ENCODE data around the gene SNX32. TPM values are rescaled to one million over a fixed set of nuclear protein-coding genes. Genes with fewer than 3 reads are reported as not detected.
"Not testable (repeated sequence)": the region's sequence is repeated elsewhere in the genome, so short reads cannot be mapped to it uniquely, and the experiment has no call there.

The SNX32 gene
- total and polyA plus RNA-seq, 9 of the 15 experiments (the other 6 are each of a cell fraction or from before 2014, with no cell fraction given), result 0.03 TPM; not detected in 7

DNA sequence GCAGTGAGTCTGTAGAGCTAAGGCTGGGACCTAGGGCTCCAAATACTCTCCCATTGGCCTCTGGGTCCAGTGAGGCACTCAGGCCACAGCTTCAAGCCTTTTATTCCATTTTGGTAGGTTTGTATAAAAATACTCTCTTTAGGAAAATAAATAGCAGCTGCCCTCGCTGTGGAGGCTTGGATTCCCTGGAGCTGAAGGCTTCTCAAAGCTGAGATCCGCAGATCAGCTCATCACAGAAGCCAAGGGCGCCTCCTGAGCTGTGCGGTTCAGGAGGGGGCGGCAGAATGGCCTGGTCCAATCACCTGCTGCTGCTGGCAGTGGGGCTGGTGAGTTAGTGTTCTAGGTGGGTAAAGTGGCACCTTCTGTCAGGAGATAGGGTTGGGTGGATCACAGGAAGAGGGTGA, 58.4 kb downstream of the SNX32 start:
- H2AFZ ChIP-seq (ENCODE audit: low read depth, low read length); CTCF ChIA-PET (ENCODE audit: low intra/inter-chr PET ratio); FAIRE-seq; H3K27me3 ChIP-seq (ENCODE audit: control insufficient read depth in 2 of 2, insufficient read depth in 2 of 2, low read length in 2 of 2); BruUV-seq (replicated peaks); H3K9me3 ChIP-seq (replicated peaks; ENCODE audit: control insufficient read depth, insufficient read depth, low read depth, low read length); DNase-seq (ENCODE audit: extremely low read depth in 1 of 4, low spot score in 3 of 4); intact Hi-C loops (cut with micrococcal nuclease); in situ Hi-C loops (cut with MboI); H3K9me1 ChIP-seq (ENCODE audit: control insufficient read depth, insufficient read depth, low read length): not testable (repeated sequence)
- POLR2A ChIA-PET, result interaction anchor here (0.6 to 10.0 kb wide), 15 partner anchors 8 to 1324 kb away, joined by 3 to 136 read pairs (median 4); partner anchors contain the start of genes CFL1, FOSL1 and MUS81
- TF ChIP-seq ETV5 (CRISPR knock-in tag; IDR thresholded peaks at IDR 0.05; ENCODE audit: low read depth) (0 out of 2 replicates have a peak, but pooled peaks have one; percentile 3), EGR1 (conservative IDR thresholded peaks at IDR 0.05) (0 out of 2 replicates have a peak, but pooled peaks have one; percentile 22), POLR2A (conservative IDR thresholded peaks at IDR 0.05) (peak; percentile 26), SIN3A (IDR thresholded peaks at IDR 0.05; ENCODE audit: borderline replicate concordance in 2 of 2, control insufficient read depth in 1 of 2, low read depth in 2 of 2, low read length in 2 of 2) (0 out of 4 replicates have a peak, but pooled peaks of 1 of the 2 experiments have one; percentile 13), NFYB (IDR thresholded peaks at IDR 0.05; ENCODE audit: extremely low read depth, insufficient read length) (peak; percentile 5), ZBTB43 (CRISPR knock-in tag; IDR thresholded peaks at IDR 0.05) (peak; percentile 15; the same call in 1 of the 2 replicates), ZNF780A (CRISPR knock-in tag; IDR thresholded peaks at IDR 0.05) (0 out of 2 replicates have a peak, but pooled peaks have one; percentile 15), NBN (IDR thresholded peaks at IDR 0.05; ENCODE audit: low read depth) (0 out of 2 replicates have a peak, but pooled peaks have one; percentile 3), CHD1 (IDR thresholded peaks at IDR 0.05; ENCODE audit: low read length) (peak; percentile 1), THRB (CRISPR knock-in tag; conservative IDR thresholded peaks at IDR 0.05) (peak; percentile 43; the same call in 1 of the 2 replicates)
- TF ChIP-seq, protein P1, sequence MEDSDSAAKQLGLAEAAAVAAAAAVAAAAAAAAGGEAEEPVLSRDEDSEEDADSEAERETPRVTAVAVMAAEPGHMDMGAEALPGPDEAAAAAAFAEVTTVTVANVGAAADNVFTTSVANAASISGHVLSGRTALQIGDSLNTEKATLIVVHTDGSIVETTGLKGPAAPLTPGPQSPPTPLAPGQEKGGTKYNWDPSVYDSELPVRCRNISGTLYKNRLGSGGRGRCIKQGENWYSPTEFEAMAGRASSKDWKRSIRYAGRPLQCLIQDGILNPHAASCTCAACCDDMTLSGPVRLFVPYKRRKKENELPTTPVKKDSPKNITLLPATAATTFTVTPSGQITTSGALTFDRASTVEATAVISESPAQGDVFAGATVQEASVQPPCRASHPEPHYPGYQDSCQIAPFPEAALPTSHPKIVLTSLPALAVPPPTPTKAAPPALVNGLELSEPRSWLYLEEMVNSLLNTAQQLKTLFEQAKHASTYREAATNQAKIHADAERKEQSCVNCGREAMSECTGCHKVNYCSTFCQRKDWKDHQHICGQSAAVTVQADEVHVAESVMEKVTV (CRISPR knock-in tag; IDR thresholded peaks at IDR 0.05), result 0 out of 2 replicates have a peak, but pooled peaks have one; percentile 1
- TF ChIP-seq, protein P2, sequence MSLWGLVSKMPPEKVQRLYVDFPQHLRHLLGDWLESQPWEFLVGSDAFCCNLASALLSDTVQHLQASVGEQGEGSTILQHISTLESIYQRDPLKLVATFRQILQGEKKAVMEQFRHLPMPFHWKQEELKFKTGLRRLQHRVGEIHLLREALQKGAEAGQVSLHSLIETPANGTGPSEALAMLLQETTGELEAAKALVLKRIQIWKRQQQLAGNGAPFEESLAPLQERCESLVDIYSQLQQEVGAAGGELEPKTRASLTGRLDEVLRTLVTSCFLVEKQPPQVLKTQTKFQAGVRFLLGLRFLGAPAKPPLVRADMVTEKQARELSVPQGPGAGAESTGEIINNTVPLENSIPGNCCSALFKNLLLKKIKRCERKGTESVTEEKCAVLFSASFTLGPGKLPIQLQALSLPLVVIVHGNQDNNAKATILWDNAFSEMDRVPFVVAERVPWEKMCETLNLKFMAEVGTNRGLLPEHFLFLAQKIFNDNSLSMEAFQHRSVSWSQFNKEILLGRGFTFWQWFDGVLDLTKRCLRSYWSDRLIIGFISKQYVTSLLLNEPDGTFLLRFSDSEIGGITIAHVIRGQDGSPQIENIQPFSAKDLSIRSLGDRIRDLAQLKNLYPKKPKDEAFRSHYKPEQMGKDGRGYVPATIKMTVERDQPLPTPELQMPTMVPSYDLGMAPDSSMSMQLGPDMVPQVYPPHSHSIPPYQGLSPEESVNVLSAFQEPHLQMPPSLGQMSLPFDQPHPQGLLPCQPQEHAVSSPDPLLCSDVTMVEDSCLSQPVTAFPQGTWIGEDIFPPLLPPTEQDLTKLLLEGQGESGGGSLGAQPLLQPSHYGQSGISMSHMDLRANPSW (CRISPR knock-in tag; IDR thresholded peaks at IDR 0.05), result 0 out of 2 replicates have a peak, but pooled peaks have one; percentile 18
- peak; percentile 12 for ATAC-seq
- peak overlapping the region; percentile 89 for H3K4me2 ChIP-seq (ENCODE audit: insufficient read depth, low read length)
- H3K9ac ChIP-seq (ENCODE audit: insufficient read depth in 1 of 2, low read depth in 2 of 2, low read length in 2 of 2), result peak overlapping the region; percentile 80 to 98
- H3K36me3 ChIP-seq (ENCODE audit: control insufficient read depth, insufficient read depth, low read length), result peaks cover 51% of the 10 kb centered on the region
- H3K4me1 ChIP-seq (replicated peaks in 1 of 2; ENCODE audit: control insufficient read depth in 2 of 2, insufficient read depth in 2 of 2, low read length in 2 of 2), result peaks cover 38 to 70% of the 10 kb centered on the region in 2 experiments
- peak overlapping the region; percentile 70 for H3K4me3 ChIP-seq
- H3K79me2 ChIP-seq (ENCODE audit: control insufficient read depth, insufficient read depth, low read length), result peaks cover 77% of the 10 kb centered on the region
- WGBS (ENCODE audit: insufficient coverage, low coverage, missing lambda C conversion rate), result 9% methylated on average over 5 of the region's 5 CpGs
- H4K20me1 ChIP-seq (replicated peaks; ENCODE audit: control insufficient read depth, insufficient read depth, low read length), result peaks cover 28% of the 10 kb centered on the region
- H3K27ac ChIP-seq (ENCODE audit: extremely low read depth, low read depth, low read length), result peak overlapping the region; percentile 84
